ENCODE results near the gene KLK15.

The KLK15 gene

DNA sequence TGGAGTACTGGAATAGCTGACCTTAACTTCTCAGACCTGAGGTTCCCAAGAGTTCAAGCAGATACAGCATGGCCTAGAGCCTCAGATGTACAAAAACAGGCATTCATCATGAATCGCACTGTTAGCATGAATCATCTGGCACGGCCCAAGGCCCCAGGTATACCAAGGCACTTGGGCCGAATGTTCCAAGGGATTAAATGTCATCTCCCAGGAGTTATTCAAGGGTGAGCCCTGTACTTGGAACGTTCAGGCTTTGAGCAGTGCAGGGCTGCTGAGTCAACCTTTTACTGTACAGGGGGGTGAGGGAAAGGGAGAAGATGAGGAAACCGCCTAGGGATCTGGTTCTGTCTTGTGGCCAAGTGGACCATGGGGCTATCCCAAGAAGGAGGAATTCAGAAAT lies 27.6 kb upstream of the KLK15 start:
- no peak for DNase-seq (ENCODE audit: low read depth)
- TF ChIP-seq, protein P1, sequence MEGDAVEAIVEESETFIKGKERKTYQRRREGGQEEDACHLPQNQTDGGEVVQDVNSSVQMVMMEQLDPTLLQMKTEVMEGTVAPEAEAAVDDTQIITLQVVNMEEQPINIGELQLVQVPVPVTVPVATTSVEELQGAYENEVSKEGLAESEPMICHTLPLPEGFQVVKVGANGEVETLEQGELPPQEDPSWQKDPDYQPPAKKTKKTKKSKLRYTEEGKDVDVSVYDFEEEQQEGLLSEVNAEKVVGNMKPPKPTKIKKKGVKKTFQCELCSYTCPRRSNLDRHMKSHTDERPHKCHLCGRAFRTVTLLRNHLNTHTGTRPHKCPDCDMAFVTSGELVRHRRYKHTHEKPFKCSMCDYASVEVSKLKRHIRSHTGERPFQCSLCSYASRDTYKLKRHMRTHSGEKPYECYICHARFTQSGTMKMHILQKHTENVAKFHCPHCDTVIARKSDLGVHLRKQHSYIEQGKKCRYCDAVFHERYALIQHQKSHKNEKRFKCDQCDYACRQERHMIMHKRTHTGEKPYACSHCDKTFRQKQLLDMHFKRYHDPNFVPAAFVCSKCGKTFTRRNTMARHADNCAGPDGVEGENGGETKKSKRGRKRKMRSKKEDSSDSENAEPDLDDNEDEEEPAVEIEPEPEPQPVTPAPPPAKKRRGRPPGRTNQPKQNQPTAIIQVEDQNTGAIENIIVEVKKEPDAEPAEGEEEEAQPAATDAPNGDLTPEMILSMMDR (conservative IDR thresholded peaks at IDR 0.05; ENCODE audit: low read depth, low read length) = no peak
- H3K4me3 ChIP-seq (ENCODE audit: low read depth, low read length) = no peak overlapping the region

DNA sequence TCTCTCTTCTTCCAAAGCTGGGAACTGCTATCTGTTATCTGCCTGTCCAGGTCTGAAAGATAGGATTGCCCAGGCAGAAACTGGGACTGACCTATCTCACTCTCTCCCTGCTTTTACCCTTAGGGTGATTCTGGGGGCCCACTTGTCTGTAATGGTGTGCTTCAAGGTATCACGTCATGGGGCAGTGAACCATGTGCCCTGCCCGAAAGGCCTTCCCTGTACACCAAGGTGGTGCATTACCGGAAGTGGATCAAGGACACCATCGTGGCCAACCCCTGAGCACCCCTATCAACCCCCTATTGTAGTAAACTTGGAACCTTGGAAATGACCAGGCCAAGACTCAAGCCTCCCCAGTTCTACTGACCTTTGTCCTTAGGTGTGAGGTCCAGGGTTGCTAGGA lies 26.5 kb upstream of the KLK15 start:
- TF ChIP-seq, protein P1 (conservative IDR thresholded peaks at IDR 0.05; ENCODE audit: low read depth, low read length) = no peak
- no peak overlapping the region for H3K4me3 ChIP-seq (ENCODE audit: low read depth, low read length)
- no peak for DNase-seq (ENCODE audit: low read depth)

DNA sequence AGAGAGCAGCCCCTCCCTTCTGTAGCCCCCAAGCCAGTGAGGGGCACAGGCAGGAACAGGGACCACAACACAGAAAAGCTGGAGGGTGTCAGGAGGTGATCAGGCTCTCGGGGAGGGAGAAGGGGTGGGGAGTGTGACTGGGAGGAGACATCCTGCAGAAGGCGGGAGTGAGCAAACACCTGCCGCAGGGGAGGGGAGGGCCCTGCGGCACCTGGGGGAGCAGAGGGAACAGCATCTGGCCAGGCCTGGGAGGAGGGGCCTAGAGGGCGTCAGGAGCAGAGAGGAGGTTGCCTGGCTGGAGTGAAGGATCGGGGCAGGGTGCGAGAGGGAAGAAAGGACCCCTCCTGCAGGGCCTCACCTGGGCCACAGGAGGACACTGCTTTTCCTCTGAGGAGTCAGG lies 25.5 kb upstream of the KLK15 start:
- no peak for DNase-seq (ENCODE audit: low read depth)
- H3K4me3 ChIP-seq (ENCODE audit: low read depth, low read length) = no peak overlapping the region
- TF ChIP-seq, protein P1 (conservative IDR thresholded peaks at IDR 0.05; ENCODE audit: low read depth, low read length) = no peak

DNA sequence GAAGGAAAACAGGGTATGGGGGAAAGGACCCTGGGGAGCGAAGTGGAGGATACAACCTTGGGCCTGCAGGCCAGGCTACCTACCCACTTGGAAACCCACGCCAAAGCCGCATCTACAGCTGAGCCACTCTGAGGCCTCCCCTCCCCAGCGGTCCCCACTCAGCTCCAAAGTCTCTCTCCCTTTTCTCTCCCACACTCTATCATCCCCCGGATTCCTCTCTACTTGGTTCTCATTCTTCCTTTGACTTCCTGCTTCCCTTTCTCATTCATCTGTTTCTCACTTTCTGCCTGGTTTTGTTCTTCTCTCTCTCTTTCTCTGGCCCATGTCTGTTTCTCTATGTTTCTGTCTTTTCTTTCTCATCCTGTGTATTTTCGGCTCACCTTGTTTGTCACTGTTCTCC lies 24.0 kb upstream of the KLK15 start:
- TF ChIP-seq, protein P1 (conservative IDR thresholded peaks at IDR 0.05; ENCODE audit: low read depth, low read length) = no peak
- no peak for DNase-seq (ENCODE audit: low read depth)
- no peak overlapping the region for H3K4me3 ChIP-seq (ENCODE audit: low read depth, low read length)

DNA sequence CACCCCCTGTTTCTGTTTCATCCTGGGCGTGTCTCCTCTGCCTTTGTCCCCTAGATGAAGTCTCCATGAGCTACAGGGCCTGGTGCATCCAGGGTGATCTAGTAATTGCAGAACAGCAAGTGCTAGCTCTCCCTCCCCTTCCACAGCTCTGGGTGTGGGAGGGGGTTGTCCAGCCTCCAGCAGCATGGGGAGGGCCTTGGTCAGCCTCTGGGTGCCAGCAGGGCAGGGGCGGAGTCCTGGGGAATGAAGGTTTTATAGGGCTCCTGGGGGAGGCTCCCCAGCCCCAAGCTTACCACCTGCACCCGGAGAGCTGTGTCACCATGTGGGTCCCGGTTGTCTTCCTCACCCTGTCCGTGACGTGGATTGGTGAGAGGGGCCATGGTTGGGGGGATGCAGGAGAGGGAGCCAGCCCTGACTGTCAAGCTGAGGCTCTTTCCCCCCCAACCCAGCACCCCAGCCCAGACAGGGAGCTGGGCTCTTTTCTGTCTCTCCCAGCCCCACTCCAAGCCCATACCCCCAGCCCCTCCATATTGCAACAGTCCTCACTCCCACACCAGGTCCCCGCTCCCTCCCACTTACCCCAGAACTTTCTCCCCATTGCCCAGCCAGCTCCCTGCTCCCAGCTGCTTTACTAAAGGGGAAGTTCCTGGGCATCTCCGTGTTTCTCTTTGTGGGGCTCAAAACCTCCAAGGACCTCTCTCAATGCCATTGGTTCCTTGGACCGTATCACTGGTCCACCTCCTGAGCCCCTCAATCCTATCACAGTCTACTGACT lies 21.4 kb upstream of the KLK15 start, which contains the start of gene KLK3:
TSS of gene KLK3 (plus strand) at position 280 of the 775 bp plus-strand sequence. CDS start at position 321, 41 bp downstream.
- no peak for DNase-seq (ENCODE audit: low read depth)
- TF ChIP-seq, protein P1 (conservative IDR thresholded peaks at IDR 0.05; ENCODE audit: low read depth, low read length) = no peak
- no peak within 1 kb of the TSS for H3K4me3 ChIP-seq (ENCODE audit: low read depth, low read length)

DNA sequence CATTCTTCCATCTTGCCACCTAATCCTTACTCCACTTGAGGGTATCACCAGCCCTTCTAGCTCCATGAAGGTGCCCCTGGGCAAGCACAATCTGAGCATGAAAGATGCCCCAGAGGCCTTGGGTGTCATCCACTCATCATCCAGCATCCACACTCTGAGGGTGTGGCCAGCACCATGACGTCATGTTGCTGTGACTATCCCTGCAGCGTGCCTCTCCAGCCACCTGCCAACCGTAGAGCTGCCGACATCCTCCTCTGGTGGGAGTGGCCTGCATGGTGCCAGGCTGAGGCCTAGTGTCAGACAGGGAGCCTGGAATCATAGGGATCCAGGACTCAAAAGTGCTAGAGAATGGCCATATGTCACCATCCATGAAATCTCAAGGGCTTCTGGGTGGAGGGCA lies 18.2 kb upstream of the KLK15 start:
- TF ChIP-seq, protein P1 (conservative IDR thresholded peaks at IDR 0.05; ENCODE audit: low read depth, low read length) = no peak
- no peak overlapping the region for H3K4me3 ChIP-seq (ENCODE audit: low read depth, low read length)
- DNase-seq (ENCODE audit: low read depth) = no peak

DNA sequence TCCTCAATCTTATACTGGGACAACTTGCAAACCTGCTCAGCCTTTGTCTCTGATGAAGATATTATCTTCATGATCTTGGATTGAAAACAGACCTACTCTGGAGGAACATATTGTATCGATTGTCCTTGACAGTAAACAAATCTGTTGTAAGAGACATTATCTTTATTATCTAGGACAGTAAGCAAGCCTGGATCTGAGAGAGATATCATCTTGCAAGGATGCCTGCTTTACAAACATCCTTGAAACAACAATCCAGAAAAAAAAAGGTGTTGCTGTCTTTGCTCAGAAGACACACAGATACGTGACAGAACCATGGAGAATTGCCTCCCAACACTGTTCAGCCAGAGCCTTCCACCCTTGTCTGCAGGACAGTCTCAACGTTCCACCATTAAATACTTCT lies 17.4 kb upstream of the KLK15 start:
- DNase-seq (ENCODE audit: low read depth) = no peak
- TF ChIP-seq, protein P1 (conservative IDR thresholded peaks at IDR 0.05; ENCODE audit: low read depth, low read length) = no peak
- H3K4me3 ChIP-seq (ENCODE audit: low read depth, low read length) = no peak overlapping the region

Measured in choroid plexus epithelial cell (primary cell).